ENCODE data around the gene TTN. TPM values are rescaled to one million over a fixed set of nuclear protein-coding genes. Genes with fewer than 3 reads are reported as not detected.
A peak's percentile ranks its signal among the peaks of the same experiment; 100 is the strongest.

Gene TTN
- total and polyA plus RNA-seq, 2 experiments from 2014 or later: 12.5 to 15.7 TPM

GRCh38 chr2:178845566-178846457 lies 38.6 kb upstream of the TTN start:
- H3K4me3 Mint-ChIP-seq: peak overlapping the region; percentile 20
- ATAC-seq: peak; percentile 84
- peaks cover 32% of the 10 kb centered on the region for H3K4me1 Mint-ChIP-seq
- no peaks in the 10 kb centered on the region for H4K20me1 ChIP-seq (replicated peaks; ENCODE audit: insufficient read depth)
- no peak for TF ChIP-seq ETS1 (IDR thresholded peaks at IDR 0.05)
- TF ChIP-seq NANOG (IDR thresholded peaks at IDR 0.05; ENCODE audit: borderline replicate concordance): peak; percentile 82
- H3K9me2 ChIP-seq (ENCODE audit: insufficient read depth): no peaks in the 10 kb centered on the region
- no peak overlapping the region for H2AFZ ChIP-seq
- H3K27ac ChIP-seq (ENCODE audit: low read depth): peak overlapping the region; percentile 71
- H3K4me1 ChIP-seq (ENCODE audit: insufficient read depth): peaks cover 36% of the 10 kb centered on the region
- no peak for DNase-seq (ENCODE audit: low spot score)
- H3K79me2 ChIP-seq (replicated peaks; ENCODE audit: insufficient read depth): no peaks in the 10 kb centered on the region
- peak overlapping the region; percentile 57 for H3K27ac Mint-ChIP-seq
- no peaks in the 10 kb centered on the region for H3K36me3 ChIP-seq (ENCODE audit: insufficient read depth)
- peaks cover 2% of the 10 kb centered on the region for H3K27me3 Mint-ChIP-seq (ENCODE audit: insufficient read depth, low read depth, poor library complexity)
- H3F3A ChIP-seq (replicated peaks; ENCODE audit: low read depth): no peaks in the 10 kb centered on the region
- no peaks in the 10 kb centered on the region for H3K27me3 ChIP-seq (ENCODE audit: insufficient read depth)
- peak overlapping the region; percentile 23; the same call in 1 of the 2 replicates for H3K4me3 ChIP-seq
- peak overlapping the region; percentile 61 for H3K4me2 ChIP-seq
- peaks cover 8% of the 10 kb centered on the region; the same call in 2 of the 3 replicates for H3K9me3 Mint-ChIP-seq
- H3K36me3 Mint-ChIP-seq (ENCODE audit: low read depth): peaks cover 21% of the 10 kb centered on the region

GRCh38 chr2:178844701-178845100 lies 37.5 kb upstream of the TTN start:
- 0 out of 2 replicates have a peak overlapping the region, but pooled peaks have one; percentile 71 for H3K27ac ChIP-seq (ENCODE audit: low read depth)
- H3K27me3 ChIP-seq (ENCODE audit: insufficient read depth): no peaks in the 10 kb centered on the region
- peaks cover 8% of the 10 kb centered on the region; the same call in 2 of the 3 replicates for H3K9me3 Mint-ChIP-seq
- DNase-seq (ENCODE audit: low spot score) (no peak), ATAC-seq (no peak)
- H3K36me3 ChIP-seq (ENCODE audit: insufficient read depth): no peaks in the 10 kb centered on the region
- peaks cover 32% of the 10 kb centered on the region for H3K4me1 Mint-ChIP-seq
- peaks cover 2% of the 10 kb centered on the region for H3K27me3 Mint-ChIP-seq (ENCODE audit: insufficient read depth, low read depth, poor library complexity)
- no peak overlapping the region for H3K27ac Mint-ChIP-seq
- no peaks in the 10 kb centered on the region for H3K79me2 ChIP-seq (replicated peaks; ENCODE audit: insufficient read depth)
- peak overlapping the region; percentile 61; the same call in 1 of the 2 replicates for H3K4me2 ChIP-seq
- H3K9me2 ChIP-seq (ENCODE audit: insufficient read depth): peaks cover 6% of the 10 kb centered on the region; the same call in 1 of the 2 replicates
- H3F3A ChIP-seq (replicated peaks; ENCODE audit: low read depth): no peaks in the 10 kb centered on the region
- H3K36me3 Mint-ChIP-seq (ENCODE audit: low read depth): peaks cover 26% of the 10 kb centered on the region
- no peak overlapping the region for H3K4me3 ChIP-seq
- H4K20me1 ChIP-seq (replicated peaks; ENCODE audit: insufficient read depth): no peaks in the 10 kb centered on the region
- no peak overlapping the region for H3K4me3 Mint-ChIP-seq
- H3K4me1 ChIP-seq (ENCODE audit: insufficient read depth): peaks cover 36% of the 10 kb centered on the region
- no peak overlapping the region for H2AFZ ChIP-seq
- TF ChIP-seq REST (IDR thresholded peaks at IDR 0.05; ENCODE audit: unreplicated experiment) (no peak), STAT1 (IDR thresholded peaks at IDR 0.05; ENCODE audit: unreplicated experiment) (no peak), ETS1 (IDR thresholded peaks at IDR 0.05) (no peak), EZH2phosphoT487 (IDR thresholded peaks at IDR 0.05; ENCODE audit: unreplicated experiment) (no peak), ZNF462 (CRISPR knock-in tag; IDR thresholded peaks at IDR 0.05) (no peak), ZNF114 (CRISPR knock-in tag; IDR thresholded peaks at IDR 0.05) (no peak), NANOG (IDR thresholded peaks at IDR 0.05; ENCODE audit: borderline replicate concordance) (no peak)
